Mammary epithelial cell (primary cell): ENCODE data around the gene AK9.

Experiments used
- EZH2 ChIP-seq: IDR thresholded peaks from 2 replicates; pipeline ENCODE4 v1.6.1; 2012; ENCODE audit warnings: low read length, inconsistent platforms, borderline replicate concordance
- TF ChIP-seq, protein P1 (sequence below), 2 donors: IDR thresholded peaks in 1 of 2; conservative IDR thresholded peaks in 1 of 2; 2 replicates each; pipeline ENCODE4 v1.5.1; 2011 to 2012; ENCODE audit warnings: inconsistent platforms in 2 of 2, low read length in 2 of 2, mild to moderate bottlenecking in 2 of 2, control low read depth in 1 of 2, low read depth in 1 of 2; ENCODE audit not compliant: insufficient read depth in 1 of 2; ENCODE audit errors: extremely low read depth in 1 of 2

DNA sequence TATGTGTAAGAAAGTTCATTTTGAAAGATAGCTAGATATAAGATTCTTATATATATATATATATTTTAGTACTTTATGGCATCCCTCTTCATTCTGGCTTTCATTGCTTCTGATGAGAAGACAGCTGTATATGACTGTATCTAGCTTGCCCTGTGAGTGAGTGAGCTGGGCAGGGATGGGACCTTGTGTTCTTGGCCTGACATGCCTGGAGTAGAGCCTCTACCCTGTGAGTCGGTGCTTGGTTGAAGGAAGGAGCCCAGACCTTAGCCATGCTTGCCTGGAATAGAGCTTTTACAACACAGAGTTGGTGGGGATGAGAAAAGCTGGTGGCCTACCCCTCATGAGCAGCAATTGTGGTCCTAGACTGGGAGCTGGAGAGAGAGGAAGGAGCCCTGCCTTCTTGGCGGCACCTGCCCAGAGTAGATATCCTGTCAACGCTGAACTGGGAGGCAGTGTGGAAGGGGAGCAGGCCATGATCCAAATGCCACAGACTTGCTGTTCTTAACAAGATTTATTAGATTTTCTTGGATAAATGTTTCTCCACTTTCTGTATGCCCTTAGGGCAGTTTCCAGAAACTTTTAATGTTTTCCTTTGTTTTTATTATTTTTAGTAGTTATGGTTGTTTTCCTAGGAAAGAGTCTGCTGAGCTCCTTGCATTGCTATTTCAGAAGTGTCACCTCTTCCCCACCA, 31.7 kb upstream of the AK9 start:
- TF ChIP-seq, protein P1, sequence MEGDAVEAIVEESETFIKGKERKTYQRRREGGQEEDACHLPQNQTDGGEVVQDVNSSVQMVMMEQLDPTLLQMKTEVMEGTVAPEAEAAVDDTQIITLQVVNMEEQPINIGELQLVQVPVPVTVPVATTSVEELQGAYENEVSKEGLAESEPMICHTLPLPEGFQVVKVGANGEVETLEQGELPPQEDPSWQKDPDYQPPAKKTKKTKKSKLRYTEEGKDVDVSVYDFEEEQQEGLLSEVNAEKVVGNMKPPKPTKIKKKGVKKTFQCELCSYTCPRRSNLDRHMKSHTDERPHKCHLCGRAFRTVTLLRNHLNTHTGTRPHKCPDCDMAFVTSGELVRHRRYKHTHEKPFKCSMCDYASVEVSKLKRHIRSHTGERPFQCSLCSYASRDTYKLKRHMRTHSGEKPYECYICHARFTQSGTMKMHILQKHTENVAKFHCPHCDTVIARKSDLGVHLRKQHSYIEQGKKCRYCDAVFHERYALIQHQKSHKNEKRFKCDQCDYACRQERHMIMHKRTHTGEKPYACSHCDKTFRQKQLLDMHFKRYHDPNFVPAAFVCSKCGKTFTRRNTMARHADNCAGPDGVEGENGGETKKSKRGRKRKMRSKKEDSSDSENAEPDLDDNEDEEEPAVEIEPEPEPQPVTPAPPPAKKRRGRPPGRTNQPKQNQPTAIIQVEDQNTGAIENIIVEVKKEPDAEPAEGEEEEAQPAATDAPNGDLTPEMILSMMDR (conservative IDR thresholded peaks at IDR 0.05 in 1 of 2, IDR thresholded peaks at IDR 0.05 in 1 of 2; ENCODE audit: extremely low read depth in 1 of 2, insufficient read depth in 1 of 2, low read depth in 1 of 2, low read length in 2 of 2): no peak
- TF ChIP-seq EZH2: no peak
